Fibroblast of lung (primary cell): ENCODE data around the gene NAA15.

ENCODE experiments used
- CTCF ChIP-seq, 2 donors: IDR thresholded peaks in 1 of 2; conservative IDR thresholded peaks in 1 of 2; 1 replicate in 1 of 2; 2 replicates in 1 of 2; pipeline ENCODE4 v1.5.1; 2011 to 2012; ENCODE audit warnings: low read length in 2 of 2, control low read depth in 1 of 2, inconsistent platforms in 1 of 2, low read depth in 1 of 2, mild to moderate bottlenecking in 1 of 2
- EZH2 ChIP-seq: IDR thresholded peaks from 2 replicates; pipeline ENCODE4 v1.5.1; 2012; ENCODE audit warnings: low read length, control low read depth, mild to moderate bottlenecking; ENCODE audit errors: missing control alignments

- no peak for TF ChIP-seq CTCF (conservative IDR thresholded peaks at IDR 0.05 in 1 of 2, IDR thresholded peaks at IDR 0.05 in 1 of 2; ENCODE audit: low read depth in 1 of 2, low read length in 2 of 2)
- no peak for TF ChIP-seq EZH2
These were observed 13.9 kb downstream of the NAA15 start for GRCh38 chr4:139315221-139315675.
